ENCODE results near the gene MBP.
"Not testable (repeated sequence)": the region's sequence is repeated elsewhere in the genome, so short reads cannot be mapped to it uniquely, and the experiment has no call there.

MBP gene

GRCh38 chr18:76951456-76952247 lies 180.9 kb downstream of the MBP start:
- TF ChIP-seq EZH2 (IDR thresholded peaks at IDR 0.05; ENCODE audit: borderline replicate concordance, low read length), result no peak
- TF ChIP-seq CTCF (IDR thresholded peaks at IDR 0.05; ENCODE audit: low read length), result no peak
- Histone ChIP-seq H3K4me3 (ENCODE audit: low read depth, low read length, poor library complexity, severe bottlenecking) (no peak overlapping the region), H3F3A (ENCODE audit: insufficient read depth, low read length) (no peaks in the 10 kb centered on the region), H2AFZ (ENCODE audit: low read length) (no peak overlapping the region), H3K9me3 (ENCODE audit: low read length) (no peaks in the 10 kb centered on the region), H4K20me1 (ENCODE audit: insufficient read depth, low read length) (no peaks in the 10 kb centered on the region), H3K4me2 (ENCODE audit: low read length) (no peak overlapping the region), H3K79me2 (ENCODE audit: insufficient read depth, low read length) (no peaks in the 10 kb centered on the region), H3K27ac (ENCODE audit: low read depth, low read length, poor library complexity, severe bottlenecking) (no peak overlapping the region), H3K36me3 (ENCODE audit: insufficient read depth, low read length) (peaks cover 66% of the 10 kb centered on the region; the same call in 1 of the 2 replicates), H3K9me2 (ENCODE audit: low read depth, low read length) (no peaks in the 10 kb centered on the region), H3K4me1 (ENCODE audit: insufficient read depth, low read length, severe bottlenecking) (no peaks in the 10 kb centered on the region), H3K27me3 (ENCODE audit: insufficient read depth, low read length) (no peaks in the 10 kb centered on the region), H3K9ac (ENCODE audit: low read length) (no peak overlapping the region)

- Histone ChIP-seq H3K79me2 (ENCODE audit: insufficient read depth, low read length) (no peaks in the 10 kb centered on the region), H3K27me3 (ENCODE audit: insufficient read depth, low read length) (no peaks in the 10 kb centered on the region), H3K4me3 (ENCODE audit: low read depth, low read length, poor library complexity, severe bottlenecking) (no peak overlapping the region), H4K20me1 (ENCODE audit: insufficient read depth, low read length) (no peaks in the 10 kb centered on the region), H3F3A (ENCODE audit: insufficient read depth, low read length) (no peaks in the 10 kb centered on the region), H3K9me3 (ENCODE audit: low read length) (no peaks in the 10 kb centered on the region), H3K4me2 (ENCODE audit: low read length) (no peak overlapping the region), H3K9me2 (ENCODE audit: low read depth, low read length) (no peaks in the 10 kb centered on the region), H3K9ac (ENCODE audit: low read length) (no peak overlapping the region), H3K27ac (ENCODE audit: low read depth, low read length, poor library complexity, severe bottlenecking) (no peak overlapping the region), H2AFZ (ENCODE audit: low read length) (no peak overlapping the region), H3K36me3 (ENCODE audit: insufficient read depth, low read length) (peaks cover 62% of the 10 kb centered on the region), H3K4me1 (ENCODE audit: insufficient read depth, low read length, severe bottlenecking) (no peaks in the 10 kb centered on the region)
- TF ChIP-seq EZH2 (IDR thresholded peaks at IDR 0.05; ENCODE audit: borderline replicate concordance, low read length) (no peak), CTCF (IDR thresholded peaks at IDR 0.05; ENCODE audit: low read length) (no peak)
These were observed 184.2 kb downstream of the MBP start for GRCh38 chr18:76948345-76948744.

GRCh38 chr18:76944346-76944745 lies 188.2 kb downstream of the MBP start:
- not testable (repeated sequence) for H2AFZ ChIP-seq (ENCODE audit: low read length); H3K9ac ChIP-seq (ENCODE audit: low read length); H3K27me3 ChIP-seq (ENCODE audit: insufficient read depth, low read length); H4K20me1 ChIP-seq (ENCODE audit: insufficient read depth, low read length); H3K79me2 ChIP-seq (ENCODE audit: insufficient read depth, low read length); H3K9me3 ChIP-seq (ENCODE audit: low read length); H3K4me2 ChIP-seq (ENCODE audit: low read length); H3K9me2 ChIP-seq (ENCODE audit: low read depth, low read length); H3K4me1 ChIP-seq (ENCODE audit: insufficient read depth, low read length, severe bottlenecking); H3F3A ChIP-seq (ENCODE audit: insufficient read depth, low read length); H3K27ac ChIP-seq (ENCODE audit: low read depth, low read length, poor library complexity, severe bottlenecking); H3K4me3 ChIP-seq (ENCODE audit: low read depth, low read length, poor library complexity, severe bottlenecking)
- peaks cover 39% of the 10 kb centered on the region for H3K36me3 ChIP-seq (ENCODE audit: insufficient read depth, low read length)
